Stomach (tissue), 9 donors: ENCODE data around the gene MBD3L2B. TPM values are rescaled to one million over a fixed set of nuclear protein-coding genes. Genes with fewer than 3 reads are reported as not detected.

Experiments used
- DNase-seq, 2 donors: peaks; one replicate each; pipeline versions ENCODE4 v3.0.0 to v3.0.0-alpha.2; 2013 to 2019
- H3K27ac ChIP-seq, 5 donors: fragments of 200-600 bp in 4 of 5; sonication (generic) in 4 of 5; one replicate each; pipeline ENCODE4 v1.5.1; 2013 to 2019; ENCODE audit warnings: mild to moderate bottlenecking in 1 of 5, moderate library complexity in 1 of 5
- H3K27me3 ChIP-seq, 3 donors: fragments of 200-600 bp; sonication (generic); one replicate each; pipeline ENCODE4 v1.5.1; 2017 to 2019; ENCODE audit warnings: mixed run types in 1 of 3
- H3K36me3 ChIP-seq, 4 donors: fragments of 200-600 bp; sonication (generic); 1 replicate in 3 of 4; 2 replicates in 1 of 4; pipeline ENCODE4 v1.5.1; 2016 to 2019
- H3K4me1 ChIP-seq, 4 donors: fragments of 200-600 bp; sonication (generic); one replicate each; pipeline ENCODE4 v1.5.1; 2016 to 2019
- H3K4me3 ChIP-seq, 4 donors: fragments of 200-600 bp; sonication (generic) in 3 of 4; one replicate each; pipeline ENCODE4 v1.5.1; 2016 to 2019; ENCODE audit warnings: mild to moderate bottlenecking in 1 of 4
- H3K9me3 ChIP-seq, 4 donors: fragments of 200-600 bp; sonication (generic); one replicate each; pipeline ENCODE4 v1.5.1; 2016 to 2019
- CTCF ChIP-seq, 7 experiments: fragments of 450-650 bp in 4 of 7; fragments of 200-600 bp in 3 of 7; sonication (generic) in 3 of 7; IDR thresholded peaks; one replicate each; pipeline ENCODE4 v1.5.1; 2016 to 2019; ENCODE audit warnings: antibody characterized with exemption in 7 of 7, control low read depth in 2 of 7, mild to moderate bottlenecking in 1 of 7
- EP300 ChIP-seq: sonication (generic); formaldehyde crosslinking; IDR thresholded peaks from one replicate; pipeline ENCODE4 v1.6.1; 2017; ENCODE audit warnings: antibody characterized with exemption
- POLR2A ChIP-seq, 4 donors: fragments of 450-650 bp; IDR thresholded peaks; one replicate each; pipeline ENCODE4 v1.6.1; 2016; ENCODE audit warnings: antibody characterized with exemption in 4 of 4, control low read depth in 2 of 4, mild to moderate bottlenecking in 1 of 4, moderate library complexity in 1 of 4
- POLR2AphosphoS5 ChIP-seq, 3 donors: sonication (generic); formaldehyde crosslinking; IDR thresholded peaks; one replicate each; pipeline ENCODE4 v1.6.1; 2016; ENCODE audit warnings: antibody characterized with exemption in 3 of 3
- WGBS, 5 donors: extraction: QIAGEN DNeasy Blood & Tissue Kit in 3 of 5; methylation state at CpG; one replicate each; pipeline versions ENCODE4 v1.1.5 to v1.1.7; 2013 to 2018; 5-methylcytosine and 5-hydroxymethylcytosine counted together
- intact Hi-C: fragments of 100-400 bp; cut with DNase I; formaldehyde crosslinking; loops from one replicate; pipeline ENCODE4 v1.15.1; 2023; ENCODE audit warnings: low total_unique reads
- polyA plus RNA-seq, 3 donors: library from polyadenylated mRNA; stranded (reverse); fragments of 200-250 nt; gene quantifications; one replicate each; pipeline ENCODE4 v1.2.3, GENCODE V29; 2013
- total RNA-seq, 5 donors: library from RNA; depleted of rRNA; stranded (reverse); fragments of >200 nt; gene quantifications; one replicate each; pipeline versions ENCODE4 v1.1.0 to v1.2.3, GENCODE V29; 2014 to 2016
- donor health status: healthy with polysubstance abuse.
- donor health status: Bipolar disorder and iron deficiency.
- donor health status: healthy.

Gene MBD3L2B
- total and polyA plus RNA-seq, 8 donors: not detected

GRCh38 chr19:6971366-6971765, 49.9 kb downstream of the MBD3L2B start:
- Histone ChIP-seq H3K4me1 (no peaks in the 10 kb centered on the region), H3K4me3 (no peak overlapping the region), H3K27ac (no peak overlapping the region), H3K9me3 (peaks cover 0 to 3% (median 0%) of the 10 kb centered on the region in 4 donors), H3K36me3 (no peaks in the 10 kb centered on the region), H3K27me3 (peaks cover 0 to 13% (median 0%) of the 10 kb centered on the region in 3 donors)
- TF ChIP-seq POLR2A (IDR thresholded peaks at IDR 0.05): no peak
- TF ChIP-seq POLR2AphosphoS5 (IDR thresholded peaks at IDR 0.05): no peak
- TF ChIP-seq CTCF (IDR thresholded peaks at IDR 0.05): no peak
- TF ChIP-seq EP300: no peak
- no peak for DNase-seq
- 71 to 100% (median 88%) methylated on average over 1 of the region's 1 CpG for WGBS, 5 donors
- intact Hi-C loops: no loop called here

GRCh38 chr19:6970443-6970842, 50.8 kb downstream of the MBD3L2B start:
- DNase-seq: peak in 1 of 2 donors; percentile 11
- Histone ChIP-seq H3K4me3 (no peak overlapping the region), H3K27me3 (peaks cover 0 to 16% (median 0%) of the 10 kb centered on the region in 3 donors), H3K4me1 (no peaks in the 10 kb centered on the region), H3K36me3 (no peaks in the 10 kb centered on the region), H3K9me3 (no peaks in the 10 kb centered on the region), H3K27ac (no peak overlapping the region)
- intact Hi-C loops: no loop called here
- TF ChIP-seq EP300 (no peak), CTCF (IDR thresholded peaks at IDR 0.05) (no peak), POLR2A (IDR thresholded peaks at IDR 0.05) (no peak), POLR2AphosphoS5 (IDR thresholded peaks at IDR 0.05) (no peak)
- 66 to 91% (median 89%) methylated on average over 5 of the region's 5 CpGs for WGBS, 5 donors

- WGBS, 5 donors: 51 to 72% (median 63%) methylated on average over 2 of the region's 2 CpGs
Measured at GRCh38 chr19:6970021-6970420, 51.2 kb downstream of the MBD3L2B start.

GRCh38 chr19:6969490-6969889, 51.7 kb downstream of the MBD3L2B start:
- no peaks in the 10 kb centered on the region for H3K9me3 ChIP-seq
- no peak overlapping the region for H3K27ac ChIP-seq
- WGBS, 5 donors: 67 to 77% (median 75%) methylated on average over 2 of the region's 2 CpGs
- no peaks in the 10 kb centered on the region for H3K36me3 ChIP-seq
- no peak for DNase-seq
- H3K4me3 ChIP-seq: no peak overlapping the region
- TF ChIP-seq CTCF (IDR thresholded peaks at IDR 0.05) (no peak), EP300 (no peak), POLR2A (IDR thresholded peaks at IDR 0.05) (no peak), POLR2AphosphoS5 (IDR thresholded peaks at IDR 0.05) (no peak)
- intact Hi-C loops: no loop called here
- no peaks in the 10 kb centered on the region for H3K4me1 ChIP-seq
- peaks cover 0 to 18% (median 0%) of the 10 kb centered on the region in 3 donors for H3K27me3 ChIP-seq

More at GRCh38 chr19:6970021-6970420, 51.2 kb downstream of the MBD3L2B start:
- no peaks in the 10 kb centered on the region for H3K4me1 ChIP-seq
- no peak overlapping the region for H3K27ac ChIP-seq
- no peak for DNase-seq
- no peak overlapping the region for H3K4me3 ChIP-seq
- H3K27me3 ChIP-seq: peaks cover 0 to 18% (median 0%) of the 10 kb centered on the region in 3 donors
- no peaks in the 10 kb centered on the region for H3K9me3 ChIP-seq
- no peak for TF ChIP-seq CTCF (IDR thresholded peaks at IDR 0.05)
- intact Hi-C loops: no loop called here
- no peaks in the 10 kb centered on the region for H3K36me3 ChIP-seq

Other genes starting within 250 kb of the MBD3L2B start
- gene VAV1, start 248.7 kb downstream of the MBD3L2B start, total RNA-seq: 100 to 1,000 TPM in 1 of 5 donors, 1 to 10 TPM in 4; 2.2 to 130 (median 4.4) TPM
- gene VAV1, start 248.7 kb downstream of the MBD3L2B start, polyA plus RNA-seq: 1 to 10 TPM; 1.7 to 3.7 (median 3.6) TPM
- 1 to 10 TPM in 1 of 5 donors, under 1 TPM in 1, not detected in 3; 0.37 to 5.8 TPM for gene ADGRE1, start 133.9 kb downstream of the MBD3L2B start, total RNA-seq
- gene ADGRE1, start 133.9 kb downstream of the MBD3L2B start, polyA plus RNA-seq: under 1 TPM in 2 of 3 donors, not detected in 1; 0.30 to 0.44 TPM
- gene MBD3L5, start 9.1 kb upstream of the MBD3L2B start, total RNA-seq: not detected
- not detected for gene MBD3L5, start 9.1 kb upstream of the MBD3L2B start, polyA plus RNA-seq
- gene MBD3L4, start 18.7 kb upstream of the MBD3L2B start, total RNA-seq: not detected
- not detected for gene MBD3L4, start 18.7 kb upstream of the MBD3L2B start, polyA plus RNA-seq
- gene MBD3L2, start 27.9 kb upstream of the MBD3L2B start, total RNA-seq: not detected
- gene MBD3L2, start 27.9 kb upstream of the MBD3L2B start, polyA plus RNA-seq: not detected
- not detected for gene MBD3L3, start 37.2 kb upstream of the MBD3L2B start, total RNA-seq
- not detected for gene MBD3L3, start 37.2 kb upstream of the MBD3L2B start, polyA plus RNA-seq
- gene ZNF557, start 48.3 kb upstream of the MBD3L2B start, total RNA-seq: 10 to 100 TPM in 3 of 5 donors, 1 to 10 TPM in 2; 7.2 to 41.4 (median 14.9) TPM
- 1 to 10 TPM; 1.3 to 2.2 (median 2.1) TPM for gene ZNF557, start 48.3 kb upstream of the MBD3L2B start, polyA plus RNA-seq